ENCODE data around the gene SETD3. TPM values are rescaled to one million over a fixed set of nuclear protein-coding genes. Genes with fewer than 3 reads are reported as not detected.

Gene SETD3
- total and polyA plus RNA-seq, 2 experiments from 2014 or later: 60.1 to 67.5 TPM

- TF ChIP-seq CTCF (IDR thresholded peaks at IDR 0.05; ENCODE audit: low read depth, low read length): peak; percentile 16
- Histone ChIP-seq H3K4me1 (ENCODE audit: low read depth) (no peaks in the 10 kb centered on the region), H3K4me3 (no peak overlapping the region), H3K27me3 (no peaks in the 10 kb centered on the region), H3K27ac (peak overlapping the region; percentile 15), H3K9me3 (ENCODE audit: low read depth) (no peaks in the 10 kb centered on the region), H3K36me3 (no peaks in the 10 kb centered on the region)
- DNase-seq (ENCODE audit: low read depth in 1 of 2, low spot score in 1 of 2): peak; percentile 9 to 61
Observed at GRCh38 chr14:99441157-99441870, 39.3 kb downstream of the SETD3 start.

DNA sequence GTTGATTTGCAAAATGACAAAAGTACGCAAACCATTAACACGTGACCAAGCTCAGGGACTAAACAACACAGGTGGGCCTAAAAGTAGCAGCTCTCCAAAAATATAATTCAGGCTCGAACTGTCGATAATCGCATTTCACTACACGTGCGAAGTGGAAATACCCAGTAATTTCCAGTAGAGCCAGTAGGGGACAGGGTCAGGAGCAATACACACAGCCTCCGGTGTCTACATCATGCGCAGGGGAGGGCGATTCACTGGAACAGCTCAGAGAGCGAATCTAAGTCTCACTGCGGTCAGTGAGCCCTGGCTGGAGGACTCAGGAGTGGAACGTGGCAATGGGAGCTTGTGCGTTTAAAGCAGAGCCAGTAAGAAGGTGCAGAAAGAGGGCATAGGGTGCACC, 40.4 kb downstream of the SETD3 start:
- Histone ChIP-seq H3K36me3 (no peaks in the 10 kb centered on the region), H3K4me1 (ENCODE audit: low read depth) (no peaks in the 10 kb centered on the region), H3K27ac (no peak overlapping the region), H3K4me3 (no peak overlapping the region), H3K9me3 (ENCODE audit: low read depth) (no peaks in the 10 kb centered on the region), H3K27me3 (no peaks in the 10 kb centered on the region)
- no peak for DNase-seq (ENCODE audit: low read depth in 1 of 2, low spot score in 1 of 2)
- TF ChIP-seq CTCF (IDR thresholded peaks at IDR 0.05; ENCODE audit: low read depth, low read length): no peak

DNA sequence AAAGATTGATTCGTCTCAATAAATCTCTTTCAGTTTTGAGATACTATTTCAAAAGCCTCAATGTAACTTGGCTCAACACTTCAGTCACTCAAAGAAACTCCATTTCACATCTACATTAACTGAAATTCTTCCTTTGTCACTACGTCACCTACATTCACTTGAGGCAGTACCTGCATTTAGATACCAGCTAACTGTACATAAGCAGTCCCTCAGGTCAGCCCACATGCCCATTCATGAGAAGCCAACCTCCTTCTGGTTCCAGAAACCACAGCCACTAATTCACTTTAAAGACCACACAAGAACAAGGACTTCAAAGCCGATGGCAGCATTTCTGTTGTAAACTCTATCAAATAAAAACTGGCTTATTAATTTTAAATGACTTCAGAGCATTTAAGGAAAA, 43.0 kb downstream of the SETD3 start:
- Histone ChIP-seq H3K4me3 (no peak overlapping the region), H3K4me1 (ENCODE audit: low read depth) (no peaks in the 10 kb centered on the region), H3K27me3 (no peaks in the 10 kb centered on the region), H3K36me3 (no peaks in the 10 kb centered on the region), H3K27ac (no peak overlapping the region), H3K9me3 (ENCODE audit: low read depth) (no peaks in the 10 kb centered on the region)
- no peak for DNase-seq (ENCODE audit: low read depth in 1 of 2, low spot score in 1 of 2)
- no peak for TF ChIP-seq CTCF (IDR thresholded peaks at IDR 0.05; ENCODE audit: low read depth, low read length)

DNA sequence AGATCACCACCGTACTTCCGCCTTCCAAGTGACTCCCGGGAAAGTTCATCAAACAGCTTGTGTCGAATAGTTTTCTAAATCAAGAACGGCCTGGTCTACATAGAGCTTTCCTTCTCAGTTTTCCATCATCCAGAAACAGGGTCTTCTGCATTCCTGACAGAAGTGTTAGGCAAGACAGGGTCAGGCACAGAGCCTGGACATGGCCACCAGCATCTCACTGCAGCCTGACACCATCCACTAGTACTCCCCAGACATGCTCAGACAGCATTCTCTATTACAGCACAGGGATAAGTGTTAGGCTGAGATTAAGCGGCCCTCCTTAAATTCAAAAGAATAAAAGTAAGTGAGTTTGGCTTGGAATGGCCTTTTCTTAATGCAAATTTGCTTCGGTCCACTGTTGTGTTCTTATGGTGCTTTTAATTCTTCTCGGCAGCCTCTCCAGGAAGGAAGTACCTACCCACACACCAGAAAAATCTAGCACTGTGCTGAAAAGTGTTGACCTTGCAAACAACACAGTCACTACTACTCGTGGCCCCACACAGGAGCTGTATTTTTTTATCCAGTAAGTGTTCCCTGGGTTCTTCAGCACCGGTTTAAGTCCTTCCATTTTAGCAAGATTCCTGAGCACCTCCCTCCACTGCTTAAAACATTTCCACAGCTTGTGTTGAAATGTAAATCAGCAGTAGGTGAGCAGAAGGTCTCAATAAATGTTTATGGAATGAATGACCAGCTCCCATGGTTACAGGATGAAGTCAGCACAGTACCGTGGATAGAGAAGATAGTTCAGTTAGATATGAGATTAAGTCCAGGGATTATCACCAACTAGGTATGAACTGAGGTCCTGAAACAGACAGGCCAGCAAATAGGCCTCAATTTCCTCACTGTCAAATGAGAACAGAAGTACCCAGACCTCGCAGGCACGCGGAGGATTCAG, 44.1 kb downstream of the SETD3 start:
- H3K4me3 ChIP-seq: no peak overlapping the region
- H3K27ac ChIP-seq: peak overlapping the region; percentile 10
- no peak for DNase-seq (ENCODE audit: low read depth in 1 of 2, low spot score in 1 of 2)
- H3K9me3 ChIP-seq (ENCODE audit: low read depth): no peaks in the 10 kb centered on the region
- no peak for TF ChIP-seq CTCF (IDR thresholded peaks at IDR 0.05; ENCODE audit: low read depth, low read length)
- H3K27me3 ChIP-seq: no peaks in the 10 kb centered on the region
- H3K36me3 ChIP-seq: no peaks in the 10 kb centered on the region
- peaks cover 6% of the 10 kb centered on the region for H3K4me1 ChIP-seq (ENCODE audit: low read depth)

- H3K27me3 ChIP-seq: no peaks in the 10 kb centered on the region
- no peaks in the 10 kb centered on the region for H3K9me3 ChIP-seq (ENCODE audit: low read depth)
- H3K4me3 ChIP-seq: no peak overlapping the region
- no peaks in the 10 kb centered on the region for H3K36me3 ChIP-seq
- DNase-seq (ENCODE audit: low read depth in 1 of 2, low spot score in 1 of 2): no peak
- H3K4me1 ChIP-seq (ENCODE audit: low read depth): peaks cover 15% of the 10 kb centered on the region
- H3K27ac ChIP-seq: no peak overlapping the region
- TF ChIP-seq CTCF (IDR thresholded peaks at IDR 0.05; ENCODE audit: low read depth, low read length): no peak
Observed at GRCh38 chr14:99435327-99435726, 45.3 kb downstream of the SETD3 start.

All from cardiac muscle cell (in vitro differentiated cells and primary cell).